ENCODE results near the gene IL19. TPM values are rescaled to one million over a fixed set of nuclear protein-coding genes. Genes with fewer than 3 reads are reported as not detected.

The IL19 gene
- total RNA-seq, 1 experiment from 2014 or later, result not detected

DNA sequence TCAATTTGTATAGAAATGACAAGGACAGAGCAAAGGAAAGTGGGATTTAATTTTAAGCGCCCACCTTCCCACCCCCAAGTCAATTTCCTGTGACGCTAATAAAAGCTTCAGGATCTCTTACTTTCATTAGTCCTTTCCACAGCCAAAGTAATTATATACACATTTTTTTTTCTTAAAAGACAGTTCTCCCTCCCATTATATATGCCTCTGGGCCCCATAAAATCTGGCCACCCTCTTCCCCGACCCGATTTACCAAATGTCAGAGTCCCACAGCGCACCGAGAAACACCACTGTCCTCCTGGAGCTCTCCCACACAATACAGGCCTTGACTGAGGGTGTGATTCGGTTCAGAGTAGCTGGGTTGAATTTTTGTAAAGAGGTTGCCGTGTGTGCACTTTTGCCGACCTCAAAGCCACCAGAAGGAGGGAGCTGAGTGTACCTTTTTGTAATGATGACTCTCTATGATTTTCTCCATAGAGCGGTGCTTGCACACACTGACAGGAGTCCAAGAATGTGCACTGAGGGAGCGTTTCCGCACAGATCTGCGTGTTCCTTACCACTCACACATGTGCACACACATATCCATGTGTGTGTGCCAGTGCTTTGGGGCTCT lies 27.9 kb downstream of the IL19 start:
- Histone ChIP-seq H2BK5ac (ENCODE audit: insufficient read length, low read length) (no peak overlapping the region), H3K79me2 (ENCODE audit: insufficient read depth, low read length) (no peaks in the 10 kb centered on the region), H3K27me3 (ENCODE audit: insufficient read depth, low read length) (no peaks in the 10 kb centered on the region), H3K4me2 (ENCODE audit: insufficient read depth, insufficient read length, low read length) (no peak overlapping the region), H3K79me1 (ENCODE audit: insufficient read depth, low read depth, low read length, poor library complexity, severe bottlenecking) (no peaks in the 10 kb centered on the region), H4K91ac (ENCODE audit: insufficient read length, low read depth, low read length) (no peak overlapping the region), H3T11ph (ENCODE audit: low read length) (no peak overlapping the region), H3K23ac (ENCODE audit: insufficient read length, low read depth, low read length) (no peak overlapping the region), H2BK12ac (ENCODE audit: insufficient read length, low read depth, low read length) (no peak overlapping the region), H3K27ac (ENCODE audit: insufficient read length, low read depth, low read length) (no peak overlapping the region), H3K9ac (ENCODE audit: extremely low read depth, insufficient read length, low read length) (no peak overlapping the region), H2BK120ac (ENCODE audit: low read depth, low read length, poor library complexity, severe bottlenecking) (no peak overlapping the region), H4K20me1 (ENCODE audit: control insufficient read depth, insufficient read depth, insufficient read length) (no peaks in the 10 kb centered on the region), H3K9me3 (ENCODE audit: control insufficient read depth, low read depth, low read length) (no peaks in the 10 kb centered on the region), H3K14ac (ENCODE audit: insufficient read depth, low read length) (no peak overlapping the region), H3K4ac (ENCODE audit: low read depth, low read length) (no peak overlapping the region), H4K8ac (replicated peaks; ENCODE audit: insufficient read length, low read depth, low read length) (no peak overlapping the region), H2BK15ac (ENCODE audit: low read depth, low read length) (no peak overlapping the region), H2BK20ac (ENCODE audit: low read depth, low read length, poor library complexity, severe bottlenecking) (no peak overlapping the region), H4K5ac (ENCODE audit: insufficient read length, low read depth, low read length) (no peak overlapping the region), H2AK5ac (ENCODE audit: insufficient read length, low read length) (no peak overlapping the region), H3K18ac (ENCODE audit: insufficient read length, low read depth, low read length) (no peak overlapping the region), H2AFZ (ENCODE audit: low read length) (no peak overlapping the region), H3K4me1 (ENCODE audit: insufficient read depth, low read length) (no peaks in the 10 kb centered on the region), H3K56ac (ENCODE audit: insufficient read length, low read depth, low read length) (no peak overlapping the region), H3K23me2 (ENCODE audit: insufficient read length, low read depth, low read length, poor library complexity, severe bottlenecking) (no peaks in the 10 kb centered on the region)
- Mint-ChIP-seq H3K27me3 (ENCODE audit: low read depth) (peaks cover 25% of the 10 kb centered on the region), H3K27ac (no peak overlapping the region), H3K9me3 (no peaks in the 10 kb centered on the region), H3K4me1 (peaks cover 2% of the 10 kb centered on the region in 2 experiments; a peak in 1 of 4 replicates), H3K36me3 (ENCODE audit: insufficient read depth in 1 of 3, low read depth in 3 of 3) (no peaks in the 10 kb centered on the region), H3K4me3 (no peak overlapping the region)
- DNase-seq, result no peak
- WGBS (ENCODE audit: extremely low coverage, insufficient read length, low lambda C conversion rate), result no CpG with 5 or more reads among the region's 13 CpGs
- TF ChIP-seq, protein P1, sequence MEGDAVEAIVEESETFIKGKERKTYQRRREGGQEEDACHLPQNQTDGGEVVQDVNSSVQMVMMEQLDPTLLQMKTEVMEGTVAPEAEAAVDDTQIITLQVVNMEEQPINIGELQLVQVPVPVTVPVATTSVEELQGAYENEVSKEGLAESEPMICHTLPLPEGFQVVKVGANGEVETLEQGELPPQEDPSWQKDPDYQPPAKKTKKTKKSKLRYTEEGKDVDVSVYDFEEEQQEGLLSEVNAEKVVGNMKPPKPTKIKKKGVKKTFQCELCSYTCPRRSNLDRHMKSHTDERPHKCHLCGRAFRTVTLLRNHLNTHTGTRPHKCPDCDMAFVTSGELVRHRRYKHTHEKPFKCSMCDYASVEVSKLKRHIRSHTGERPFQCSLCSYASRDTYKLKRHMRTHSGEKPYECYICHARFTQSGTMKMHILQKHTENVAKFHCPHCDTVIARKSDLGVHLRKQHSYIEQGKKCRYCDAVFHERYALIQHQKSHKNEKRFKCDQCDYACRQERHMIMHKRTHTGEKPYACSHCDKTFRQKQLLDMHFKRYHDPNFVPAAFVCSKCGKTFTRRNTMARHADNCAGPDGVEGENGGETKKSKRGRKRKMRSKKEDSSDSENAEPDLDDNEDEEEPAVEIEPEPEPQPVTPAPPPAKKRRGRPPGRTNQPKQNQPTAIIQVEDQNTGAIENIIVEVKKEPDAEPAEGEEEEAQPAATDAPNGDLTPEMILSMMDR (conservative IDR thresholded peaks at IDR 0.05), result no peak; the same call in 2 of the 3 replicates

All from H9 (cell line).